NCI-H1930 (cell line): Measurements from ENCODE around the gene AGRP.

Experiments
- DNase-seq, 2 experiments: peaks; one replicate each; lab custom pipeline; 2025; lab: John Stamatoyannopoulos, UW

Gene AGRP

GRCh38 chr16:67445441-67445912, 37.9 kb downstream of the AGRP start:
- DNase-seq: no peak

GRCh38 chr16:67445126-67445426, 38.3 kb downstream of the AGRP start:
- DNase-seq: no peak

- DNase-seq: no peak
Measured at GRCh38 chr16:67444259-67445125, 38.9 kb downstream of the AGRP start.

- DNase-seq: no peak
Measured at GRCh38 chr16:67443265-67443664, 40.1 kb downstream of the AGRP start.

GRCh38 chr16:67442581-67443255, 40.6 kb downstream of the AGRP start:
- no peak for DNase-seq

- no peak for DNase-seq
Measured at GRCh38 chr16:67441907-67442306, 41.4 kb downstream of the AGRP start.

- DNase-seq: no peak
Measured at GRCh38 chr16:67441271-67441753, 42.0 kb downstream of the AGRP start.

GRCh38 chr16:67438824-67439393, 44.4 kb downstream of the AGRP start:
- DNase-seq: no peak

GRCh38 chr16:67438098-67438791, 45.1 kb downstream of the AGRP start:
- DNase-seq: no peak

GRCh38 chr16:67437513-67437912, 45.8 kb downstream of the AGRP start:
- DNase-seq: no peak

GRCh38 chr16:67436640-67437193, 46.6 kb downstream of the AGRP start:
- no peak for DNase-seq

- no peak for DNase-seq
Measured at GRCh38 chr16:67435758-67436164, 47.6 kb downstream of the AGRP start.

GRCh38 chr16:67433131-67433719, 50.1 kb downstream of the AGRP start:
- DNase-seq: no peak
